Medulla oblongata (tissue), 1 donor: ENCODE data around the gene PARP2.
"Not testable (repeated sequence)": the region's sequence is repeated elsewhere in the genome, so short reads cannot be mapped to it uniquely, and the experiment has no call there.

Experiments used
- DNase-seq: peaks from one replicate; pipeline ENCODE4 v3.0.0-alpha.2; 2015; ENCODE audit errors: extremely low spot score

Gene PARP2

GRCh38 chr14:20345366-20345765, 1.9 kb downstream of the PARP2 start:
- DNase-seq: no peak

- no peak for DNase-seq
Measured at GRCh38 chr14:20346713-20347112, 3.3 kb downstream of the PARP2 start.

- no peak for DNase-seq
Measured at GRCh38 chr14:20347747-20348146, 4.3 kb downstream of the PARP2 start.

GRCh38 chr14:20350282-20350681, 6.8 kb downstream of the PARP2 start:
- DNase-seq: no peak

DNA sequence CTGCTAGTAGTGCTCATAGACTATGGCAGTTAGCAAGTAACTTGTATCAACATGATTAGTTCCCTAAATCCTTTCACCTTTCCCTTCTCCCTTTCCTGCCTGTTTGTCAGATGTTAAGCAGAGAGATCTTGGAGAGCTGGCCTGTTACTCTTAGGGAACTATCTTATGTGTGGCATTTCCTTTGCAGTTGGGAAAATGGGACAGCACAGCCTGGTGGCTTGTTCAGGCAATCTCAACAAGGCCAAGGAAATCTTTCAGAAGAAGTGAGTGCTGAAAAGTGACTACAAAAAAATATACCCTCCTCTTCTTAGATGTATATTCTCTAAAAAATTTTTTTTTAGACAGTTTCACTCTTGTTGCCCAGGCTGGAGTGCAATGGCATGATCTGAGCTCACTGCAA, 7.4 kb downstream of the PARP2 start:
- DNase-seq: no peak

GRCh38 chr14:20356422-20356821, 13.0 kb downstream of the PARP2 start:
- DNase-seq: no peak

DNA sequence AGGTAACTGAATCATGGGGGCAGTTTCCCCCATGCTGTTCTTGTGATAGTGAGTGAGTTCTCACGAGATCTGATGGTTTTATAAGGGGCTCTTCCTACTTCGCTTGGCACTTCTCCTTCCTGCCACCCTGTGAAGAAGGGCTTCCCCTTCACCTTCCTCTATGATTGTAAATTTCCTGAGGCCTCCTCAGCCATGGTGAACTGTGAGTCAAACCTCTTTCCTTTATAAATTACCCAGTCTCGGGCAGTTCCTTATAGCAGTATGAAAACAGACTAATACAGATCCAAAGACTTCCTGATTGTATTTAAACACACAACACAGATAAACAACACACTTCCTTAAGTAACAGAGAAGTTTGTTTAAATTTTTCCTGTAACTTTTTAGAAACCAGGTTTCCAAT, 15.0 kb downstream of the PARP2 start:
- DNase-seq: not testable (repeated sequence)

DNA sequence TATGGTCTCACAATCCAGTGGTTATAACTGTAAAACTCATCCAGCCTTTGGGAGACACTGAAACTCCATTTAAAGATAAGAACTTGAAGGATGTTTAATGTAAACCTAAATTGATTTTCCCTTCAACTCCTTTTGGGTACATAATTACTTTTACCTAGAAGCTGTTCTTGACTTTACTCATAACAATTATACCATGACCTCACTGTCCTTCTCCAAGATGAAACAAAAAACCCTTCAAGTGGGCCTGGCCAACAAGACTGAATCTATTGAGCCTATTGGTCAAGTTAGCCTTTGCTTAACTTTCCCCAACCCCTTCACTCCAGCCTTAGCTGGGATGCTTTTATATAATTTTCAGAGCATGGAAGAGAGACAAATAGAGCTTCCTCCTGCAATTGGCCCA, 22.5 kb downstream of the PARP2 start:
- no peak for DNase-seq

- DNase-seq: no peak
Measured at GRCh38 chr14:20372796-20373195, 29.4 kb downstream of the PARP2 start.

DNA sequence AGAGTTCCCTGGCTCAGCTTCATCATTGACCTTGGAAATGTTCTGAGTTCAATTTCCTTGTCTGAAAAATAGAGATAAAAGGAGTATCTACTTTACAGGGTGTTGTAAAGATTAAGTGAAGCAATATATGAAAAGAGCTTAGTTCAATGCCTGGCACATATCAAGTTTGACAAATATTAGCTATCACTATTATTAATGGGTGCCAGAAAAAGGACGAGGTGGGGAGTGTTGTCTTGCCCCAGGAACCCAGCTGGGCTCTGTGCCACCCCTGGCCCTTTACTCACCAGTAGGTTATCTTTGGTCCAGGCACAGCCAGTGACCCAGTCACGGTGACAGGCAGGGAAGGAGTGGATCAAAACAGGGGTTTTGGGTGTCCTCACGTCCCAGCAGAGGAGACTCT, 32.0 kb downstream of the PARP2 start:
- DNase-seq: no peak

GRCh38 chr14:20376071-20376588, 32.7 kb downstream of the PARP2 start:
- DNase-seq: no peak

- no peak for DNase-seq
Measured at GRCh38 chr14:20377171-20377570, 33.7 kb downstream of the PARP2 start.

DNA sequence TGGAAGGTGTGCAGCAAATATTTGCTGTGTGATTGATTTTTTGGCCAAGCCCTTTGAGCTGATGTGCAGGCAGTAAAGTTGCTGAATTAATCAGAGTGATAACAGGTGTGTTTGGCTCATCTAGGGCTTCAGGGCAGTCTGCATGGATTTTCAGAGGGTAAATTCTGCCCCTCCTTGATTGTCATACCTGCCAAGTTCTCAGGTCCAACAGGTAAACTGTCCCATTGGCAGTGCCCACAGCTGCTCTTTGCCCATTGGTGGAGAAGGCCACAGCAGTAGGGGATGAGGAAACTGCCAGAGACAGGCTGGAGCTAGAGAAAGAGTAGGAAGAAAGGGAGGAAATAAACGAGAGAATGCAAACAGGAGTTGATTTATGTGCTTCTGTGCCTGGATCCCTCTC, 36.3 kb downstream of the PARP2 start:
- no peak for DNase-seq

GRCh38 chr14:20380681-20381080, 37.2 kb downstream of the PARP2 start:
- no peak for DNase-seq

- no peak for DNase-seq
Measured at GRCh38 chr14:20381341-20381740, 37.9 kb downstream of the PARP2 start.

GRCh38 chr14:20382526-20382925, 39.1 kb downstream of the PARP2 start:
- no peak for DNase-seq

- no peak for DNase-seq
Measured at GRCh38 chr14:20383032-20383431, 39.6 kb downstream of the PARP2 start.

DNA sequence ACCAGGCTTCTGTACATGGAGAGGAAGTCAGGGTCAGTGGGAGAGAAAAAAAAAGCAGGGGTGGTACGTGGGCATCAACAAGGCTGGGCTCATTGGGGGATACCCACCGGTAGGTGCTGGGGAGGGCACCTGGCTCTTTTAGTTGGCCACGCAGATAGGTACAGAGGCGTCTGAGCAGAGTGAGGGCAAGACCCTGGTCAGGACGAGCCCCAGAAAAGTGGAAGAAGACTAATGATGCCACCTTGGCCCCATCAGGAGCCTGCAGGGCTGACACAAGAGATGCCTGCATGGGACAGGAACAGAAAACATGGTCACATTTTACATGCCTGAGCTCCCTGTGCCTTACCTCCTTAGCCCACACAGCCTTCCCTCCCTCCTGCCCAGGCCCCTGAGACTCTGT, 40.2 kb downstream of the PARP2 start:
- no peak for DNase-seq

DNA sequence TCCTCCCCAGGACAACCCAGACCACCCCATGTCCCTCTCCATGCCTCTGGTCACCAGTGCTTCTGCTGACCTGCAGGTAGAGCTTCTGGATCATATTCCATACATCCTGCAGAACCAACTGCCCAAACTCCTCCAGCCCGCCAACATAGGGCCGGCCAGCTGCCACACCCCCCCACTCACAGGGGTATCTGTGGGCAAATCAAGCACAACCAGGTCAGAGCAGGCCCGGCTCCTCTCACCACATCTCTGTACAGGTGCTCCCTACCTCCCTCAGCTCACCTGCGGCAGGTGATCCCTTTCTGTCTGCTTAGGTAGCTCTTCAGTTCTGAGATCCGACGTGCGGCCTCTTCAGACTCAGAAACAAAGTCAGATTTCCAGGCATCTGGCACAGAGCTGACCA, 40.9 kb downstream of the PARP2 start:
- DNase-seq: no peak

DNA sequence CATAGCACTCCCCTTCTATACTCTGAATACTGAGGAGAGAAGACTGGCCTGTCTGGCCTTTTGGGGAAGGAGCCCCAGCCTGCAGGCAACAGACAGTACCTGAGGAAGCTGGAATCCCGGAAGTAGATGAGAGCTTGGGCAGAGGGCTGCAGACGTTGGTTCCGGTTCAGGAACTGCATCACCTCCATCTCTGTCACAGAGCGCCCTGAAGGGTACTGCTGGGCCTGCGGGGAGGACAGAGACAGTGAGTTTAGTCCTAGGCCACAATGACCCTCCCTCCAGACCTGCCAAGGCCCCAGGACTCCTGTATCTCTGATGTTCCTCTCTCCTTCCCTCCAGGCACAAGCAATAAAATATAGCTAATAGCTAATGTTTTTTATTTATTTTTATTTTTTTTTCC, 41.5 kb downstream of the PARP2 start:
- DNase-seq: no peak

DNA sequence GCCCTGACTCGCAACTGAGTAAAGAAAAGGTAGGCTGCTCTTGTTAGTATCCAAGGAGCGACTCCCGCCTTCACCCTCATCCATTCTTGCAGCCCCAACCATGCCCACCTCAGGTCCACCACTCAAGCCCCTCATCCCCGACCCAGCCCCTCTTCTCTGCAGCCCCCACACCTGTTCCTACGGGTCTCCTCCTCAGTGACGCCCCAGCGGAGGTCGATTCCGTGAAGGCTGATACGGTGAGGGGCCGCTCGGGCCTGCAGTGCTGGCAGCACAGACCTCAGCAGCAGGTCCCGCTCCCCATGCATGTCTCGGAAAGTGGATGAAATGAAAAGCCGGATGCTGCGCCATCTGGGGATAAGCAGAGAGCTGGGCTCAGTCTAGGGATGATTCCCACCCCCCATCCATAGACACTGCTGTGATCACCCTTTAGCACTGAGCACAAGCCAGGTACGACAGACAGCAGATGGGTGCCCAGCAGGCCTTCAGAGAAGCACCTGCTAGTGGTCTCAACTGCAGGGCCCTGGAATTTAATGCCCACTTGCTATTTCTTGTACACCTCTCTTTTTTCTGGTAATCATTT, 42.9 kb downstream of the PARP2 start:
- DNase-seq: no peak

GRCh38 chr14:20387576-20387975, 44.1 kb downstream of the PARP2 start:
- DNase-seq: no peak

- no peak for DNase-seq
Measured at GRCh38 chr14:20388159-20388558, 44.7 kb downstream of the PARP2 start.

DNA sequence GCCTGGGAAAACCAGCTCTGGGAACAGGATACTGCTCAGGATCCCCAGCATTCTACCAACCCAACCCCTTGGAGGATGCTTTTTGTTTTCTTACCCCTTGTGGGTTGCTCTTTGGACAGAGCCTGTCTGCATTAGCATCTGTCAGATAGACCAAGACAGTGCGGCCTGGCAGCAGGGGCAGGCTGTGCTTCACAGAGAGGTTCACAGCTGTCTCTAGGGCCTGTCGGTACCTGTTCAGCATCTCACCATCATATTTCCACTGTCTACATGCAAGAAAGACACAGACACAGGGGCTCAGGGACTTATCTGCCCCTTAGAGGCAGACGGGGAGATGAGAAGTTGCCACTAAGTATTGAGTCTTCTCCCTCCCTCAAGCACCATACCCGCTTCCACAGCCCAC, 48.1 kb downstream of the PARP2 start:
- no peak for DNase-seq
